CD4-positive, alpha-beta T cell treated with Interleukin-21 for 1 hour (primary cell): ENCODE measurements around the gene BOC.

Source experiments
- DNase-seq: peaks from one replicate; pipeline ENCODE4 v3.0.0-alpha.2; 2020

BOC gene

DNA sequence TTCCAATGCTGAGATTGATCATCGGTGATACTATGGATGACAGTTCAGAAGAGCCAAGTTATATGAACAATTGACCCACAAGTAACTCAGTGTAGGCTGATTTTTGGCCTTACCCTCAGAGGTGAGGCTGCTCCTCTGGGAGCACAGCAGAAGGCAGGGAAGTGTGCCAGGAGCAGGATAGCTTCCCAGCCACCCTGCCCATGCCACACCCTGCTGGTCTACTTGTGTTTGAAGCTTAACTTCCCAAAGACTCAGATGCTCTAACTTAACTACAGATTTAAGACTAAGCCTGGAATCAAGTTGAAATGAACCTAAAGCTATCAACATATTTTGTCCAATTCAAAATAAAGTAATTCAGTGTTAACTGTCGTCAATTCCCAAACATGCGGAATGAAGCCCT, 77.5 kb downstream of the BOC start:
- DNase-seq = no peak

DNA sequence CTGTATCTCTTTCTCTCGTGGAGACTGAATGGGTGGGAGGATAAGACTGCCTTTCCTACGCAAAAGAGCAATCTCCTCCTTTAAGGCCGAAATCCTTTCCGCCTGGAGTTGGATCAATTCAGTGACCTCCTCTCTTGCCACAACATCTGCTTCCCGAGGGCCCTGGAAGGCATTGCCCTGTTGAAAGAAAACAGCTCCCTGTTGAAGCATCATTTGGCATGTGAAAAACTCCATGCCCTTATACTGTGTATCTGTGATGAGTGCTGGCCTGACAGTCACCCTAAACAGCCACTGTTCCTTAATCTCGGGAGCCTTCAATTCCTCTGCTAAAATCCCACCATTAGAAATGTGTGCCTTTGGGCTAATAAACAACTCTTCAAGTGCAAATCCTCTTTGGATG, 80.2 kb downstream of the BOC start:
- DNase-seq = no peak

- DNase-seq = no peak
Measured at GRCh38 chr3:113292933-113293332, 81.6 kb downstream of the BOC start.

GRCh38 chr3:113293348-113293747, 82.0 kb downstream of the BOC start:
- DNase-seq = no peak

GRCh38 chr3:113295463-113295862, 84.1 kb downstream of the BOC start:
- no peak for DNase-seq

GRCh38 chr3:113297287-113297686, 85.9 kb downstream of the BOC start:
- no peak for DNase-seq

- no peak for DNase-seq
Measured at GRCh38 chr3:113297841-113298240, 86.5 kb downstream of the BOC start.

- DNase-seq = no peak
Measured at GRCh38 chr3:113300596-113300995, 89.2 kb downstream of the BOC start.

- no peak for DNase-seq
Measured at GRCh38 chr3:113304102-113304501, 92.7 kb downstream of the BOC start.

GRCh38 chr3:113304856-113305540, 93.6 kb downstream of the BOC start:
- DNase-seq = no peak

DNA sequence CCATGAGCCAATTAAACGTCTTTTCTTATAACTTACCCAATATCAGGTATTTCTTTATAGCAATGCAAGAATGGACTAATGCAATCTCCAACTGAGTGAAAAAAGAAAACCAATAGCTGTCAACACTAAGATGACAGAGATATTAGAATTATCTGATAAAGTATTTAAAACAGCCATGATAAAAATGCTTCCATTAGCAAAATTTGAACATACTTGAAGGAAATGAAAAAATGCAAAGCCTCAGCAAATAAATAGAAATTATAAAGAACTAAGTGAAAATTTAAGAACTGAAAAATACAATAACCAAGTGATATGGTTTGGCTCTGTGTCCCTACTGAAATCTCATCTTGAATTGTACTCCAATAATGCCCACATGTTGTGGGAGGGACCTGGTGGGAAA, 99.6 kb downstream of the BOC start:
- DNase-seq = no peak

DNA sequence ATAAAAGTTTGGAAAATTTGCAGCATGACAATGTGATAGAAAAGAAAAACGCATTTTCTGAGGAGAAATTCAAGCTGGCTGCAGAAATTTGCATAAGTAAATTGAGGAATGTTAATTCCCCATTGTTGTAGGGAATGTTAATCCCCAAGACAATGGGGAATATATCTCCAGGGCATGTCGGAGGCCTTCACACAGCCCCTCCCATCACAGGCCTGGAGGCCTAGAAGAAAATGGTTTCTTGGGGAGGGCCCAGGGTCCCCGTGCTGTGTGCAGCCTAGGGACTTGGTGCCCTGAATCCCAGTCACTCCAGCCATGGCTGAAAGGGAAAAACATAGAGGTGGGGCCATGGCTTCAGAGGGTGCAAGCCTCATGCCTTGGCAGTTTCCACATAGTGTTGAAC, 101.1 kb downstream of the BOC start:
- DNase-seq = no peak

- no peak for DNase-seq
Measured at GRCh38 chr3:113314923-113315322, 103.6 kb downstream of the BOC start.

- DNase-seq = no peak
Measured at GRCh38 chr3:113329757-113330156, 118.4 kb downstream of the BOC start.

DNA sequence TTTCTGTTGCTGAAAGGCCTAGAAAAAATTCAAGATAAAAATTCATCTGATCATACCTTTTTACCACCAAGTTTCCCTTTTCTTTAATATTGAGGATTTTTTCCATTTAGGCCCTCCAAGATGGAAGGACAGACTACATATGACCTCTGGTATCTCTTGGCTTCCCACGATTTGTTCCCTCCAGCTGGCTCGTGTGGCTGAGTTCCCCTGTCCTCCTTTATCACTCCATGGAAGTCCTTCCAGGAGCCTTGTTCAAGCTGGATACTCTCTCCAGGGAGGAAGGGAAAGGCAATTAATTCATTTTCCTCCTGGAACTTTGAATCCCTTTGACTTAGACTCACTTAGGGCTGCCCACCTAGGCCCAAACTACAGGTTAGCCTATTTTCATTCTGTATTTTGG, 119.4 kb downstream of the BOC start:
- DNase-seq = no peak

DNA sequence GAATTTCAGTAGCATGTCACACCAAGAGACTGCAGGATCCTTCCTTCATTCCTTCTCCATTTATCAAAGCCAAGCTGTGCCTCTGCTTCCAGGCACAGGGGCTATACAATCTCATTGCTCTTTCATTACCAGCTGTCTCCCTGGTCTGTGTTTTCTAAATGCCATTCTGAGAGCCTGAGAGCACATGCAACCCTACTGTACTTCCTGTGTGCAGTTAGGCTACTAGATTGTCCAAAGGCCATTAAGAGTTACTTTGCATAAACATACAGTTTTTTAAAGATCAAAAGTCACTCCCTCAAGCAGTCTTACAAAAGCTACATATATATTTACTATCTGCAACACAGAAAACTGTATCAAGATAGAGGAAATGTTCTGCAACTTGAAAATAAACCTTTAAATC, 119.8 kb downstream of the BOC start:
- no peak for DNase-seq
